DMS53 treated with DMSO at 0.1 percent for 48 hours (cell line): ENCODE measurements around the gene STRN4.

Experiments
- DNase-seq: peaks from one replicate; lab custom pipeline; 2025; ENCODE audit not compliant: unreplicated experiment; lab: John Stamatoyannopoulos, UW

Gene STRN4

DNA sequence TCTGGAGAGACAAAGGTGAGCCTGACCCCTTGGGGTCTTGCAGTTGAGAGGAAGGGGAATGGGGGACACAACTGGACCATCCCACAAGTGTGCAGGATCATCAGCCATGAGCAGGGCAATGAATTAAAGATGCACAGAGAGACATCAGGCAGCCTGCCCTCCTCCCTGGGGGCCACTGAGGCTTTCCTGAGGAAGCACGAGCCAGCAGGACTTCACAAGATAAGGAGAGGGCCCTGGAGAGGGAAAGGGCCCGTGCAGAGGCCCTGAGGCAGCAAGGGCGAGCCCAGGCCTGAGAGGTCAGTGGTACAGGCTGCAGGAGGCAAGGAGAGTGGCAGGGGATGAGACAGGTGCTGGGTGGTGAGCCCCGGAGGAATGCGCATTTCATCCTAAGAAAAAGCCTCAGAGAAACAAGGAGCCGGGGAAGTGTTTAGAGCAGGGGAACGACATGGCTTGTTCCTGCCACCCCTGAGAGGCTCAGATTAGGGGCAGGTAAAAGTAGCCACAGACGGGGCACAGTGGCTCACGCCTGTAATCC, 20.3 kb downstream of the STRN4 start:
- DNase-seq = no peak

DNA sequence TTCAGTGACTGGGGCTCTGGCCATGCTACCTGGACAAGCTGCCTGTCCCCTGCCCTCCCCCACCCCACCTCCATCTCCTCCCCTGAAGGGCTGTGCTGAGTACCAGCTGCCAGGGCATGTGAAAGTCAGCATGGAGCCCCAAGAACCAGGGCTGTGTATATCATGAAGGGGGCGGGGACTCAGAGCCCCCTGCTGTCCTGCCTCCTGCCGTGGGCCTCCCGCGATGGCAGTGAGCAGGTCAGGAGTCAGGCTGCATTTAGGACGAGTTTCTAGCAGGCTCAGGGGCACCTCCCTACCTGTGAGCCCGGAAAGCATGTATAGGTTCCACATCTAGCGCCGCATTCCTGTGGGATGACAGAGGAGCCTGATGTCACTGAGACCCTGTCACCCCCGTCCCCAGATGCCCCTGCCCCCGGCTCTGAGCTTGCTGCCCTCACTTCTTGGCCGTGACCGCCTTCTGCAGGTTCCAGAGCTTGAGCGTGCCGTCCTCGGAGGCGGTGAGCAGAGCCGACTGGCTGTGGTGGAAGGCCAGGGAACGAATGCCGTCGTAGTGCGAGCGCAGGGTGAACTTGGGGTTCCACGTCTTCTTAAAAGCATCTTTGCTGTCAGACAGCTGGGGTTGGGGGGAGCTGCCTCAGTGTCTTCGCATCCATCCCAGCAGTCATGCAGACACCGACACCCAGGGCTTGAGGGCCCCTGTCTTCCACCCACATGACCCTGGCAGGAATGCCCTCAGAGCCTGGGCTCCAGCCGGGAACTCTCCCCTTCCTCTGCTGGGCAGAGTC, 21.0 kb downstream of the STRN4 start:
- no peak for DNase-seq

DNA sequence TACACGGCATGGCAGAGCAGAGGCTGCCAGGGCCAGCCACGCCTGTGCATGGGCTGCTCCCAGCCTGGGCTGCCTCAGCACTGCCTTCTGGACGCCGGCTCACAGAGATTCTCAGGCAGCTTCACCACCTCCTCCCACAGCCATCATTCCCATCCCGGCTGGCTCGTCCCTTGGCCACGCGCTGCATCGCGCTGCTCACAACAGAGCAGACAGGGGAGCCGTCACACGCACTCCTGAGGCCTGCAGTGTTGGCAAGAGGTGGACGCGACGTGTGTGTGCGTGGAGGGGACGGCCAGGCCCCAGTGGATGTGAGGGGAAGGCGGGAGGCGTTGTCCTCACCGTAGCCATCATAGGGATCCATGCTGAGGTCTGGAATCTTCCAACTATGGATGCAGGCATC, 21.8 kb downstream of the STRN4 start:
- DNase-seq = no peak

- no peak for DNase-seq
Measured at GRCh38 chr19:46723471-46723870, 22.8 kb downstream of the STRN4 start.

- no peak for DNase-seq
Measured at GRCh38 chr19:46723023-46723461, 23.2 kb downstream of the STRN4 start.

- no peak for DNase-seq
Measured at GRCh38 chr19:46722421-46723022, 23.7 kb downstream of the STRN4 start.

DNA sequence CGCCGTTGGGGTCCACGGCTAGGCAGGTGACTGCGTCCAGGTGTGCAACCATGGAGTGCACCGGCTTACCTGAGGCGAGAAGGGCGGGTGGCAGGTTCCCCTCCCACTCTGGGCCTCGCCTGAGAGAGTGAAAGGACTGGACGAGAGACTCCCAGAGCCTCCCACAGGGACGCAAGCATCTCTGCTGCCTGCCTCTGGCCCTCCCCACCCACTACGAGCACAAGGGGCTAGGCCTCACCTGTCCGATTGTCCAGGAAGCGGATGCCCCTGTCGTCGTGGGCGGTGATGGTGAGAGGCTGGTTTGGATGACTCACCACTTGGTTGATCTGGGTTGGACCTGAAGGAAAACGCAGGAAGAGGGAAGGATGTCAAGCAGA, 24.3 kb downstream of the STRN4 start:
- no peak for DNase-seq

DNA sequence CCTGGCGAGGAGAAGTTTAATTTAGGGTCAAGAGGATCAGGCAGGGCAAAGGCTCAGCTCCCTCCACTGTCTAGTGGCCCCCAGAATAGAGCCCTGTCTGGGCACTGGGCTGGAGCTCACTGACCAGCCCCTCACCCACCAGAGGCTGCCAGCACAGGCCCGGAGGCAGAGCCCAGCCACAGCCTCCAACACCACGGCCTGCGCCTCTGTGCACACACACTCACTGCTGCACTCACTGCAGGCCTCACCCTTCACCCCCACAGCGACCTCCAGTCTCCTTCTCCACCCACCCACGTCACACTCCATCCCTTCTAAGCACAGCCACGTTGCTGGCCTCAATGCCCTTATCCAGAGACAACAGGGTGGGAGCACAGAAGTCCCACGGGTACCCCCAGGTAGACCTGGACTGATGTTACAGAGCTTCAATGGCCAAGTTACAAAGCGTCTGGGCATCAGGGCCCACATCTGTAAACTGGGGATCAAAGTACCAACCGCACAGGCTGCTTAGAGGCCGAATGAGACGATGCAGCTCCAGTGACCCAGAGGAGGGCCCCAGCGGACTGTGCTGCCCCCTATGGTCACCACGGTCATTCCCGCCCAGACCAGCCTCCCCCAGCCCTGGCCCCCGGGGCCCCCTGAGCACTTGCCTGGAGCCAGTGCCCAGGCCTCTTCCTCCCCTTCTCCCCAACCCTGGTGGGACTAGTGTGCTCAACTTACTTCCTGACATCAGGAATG, 24.8 kb downstream of the STRN4 start:
- no peak for DNase-seq

- no peak for DNase-seq
Measured at GRCh38 chr19:46720503-46721239, 25.6 kb downstream of the STRN4 start.

- no peak for DNase-seq
Measured at GRCh38 chr19:46719629-46720502, 26.4 kb downstream of the STRN4 start.

- DNase-seq = no peak
Measured at GRCh38 chr19:46718934-46719622, 27.2 kb downstream of the STRN4 start.

DNA sequence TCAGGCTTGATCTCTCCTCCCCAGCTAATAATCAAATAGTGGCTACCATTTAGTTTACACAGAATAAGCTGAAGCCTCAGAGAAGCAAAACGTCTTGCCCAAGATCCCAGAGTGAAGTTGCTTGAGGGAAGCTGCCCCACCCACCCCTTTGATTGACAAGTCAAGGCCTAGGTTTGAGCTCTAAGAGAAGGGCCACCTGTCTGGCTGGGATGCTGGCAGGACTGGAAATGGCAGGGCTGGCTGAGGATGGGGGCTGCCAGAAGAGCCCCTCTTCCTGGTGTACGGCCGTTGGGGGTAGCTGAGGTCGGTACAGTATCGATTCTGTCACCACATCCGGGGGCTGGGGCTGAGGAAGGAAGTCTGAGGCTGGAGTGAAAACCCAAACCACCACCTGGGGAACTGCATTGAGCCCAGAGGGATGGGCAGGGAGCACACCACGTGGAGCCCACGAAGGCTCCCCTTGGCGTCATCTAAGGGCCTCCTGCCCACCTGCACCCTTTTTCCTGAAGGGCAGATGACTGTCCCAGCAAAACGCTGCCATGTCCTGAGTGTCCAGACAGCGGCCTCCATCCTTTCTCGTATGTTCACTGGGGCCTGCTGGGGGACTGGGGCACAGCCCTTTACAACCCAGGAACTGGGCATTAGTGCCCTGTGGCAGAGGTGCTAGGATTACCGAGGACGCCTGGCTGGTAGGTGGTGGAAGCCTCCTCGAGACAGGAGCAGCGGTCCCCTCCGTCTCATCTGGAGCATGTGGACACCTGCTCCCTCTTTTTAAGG, 27.9 kb downstream of the STRN4 start:
- peak; percentile 35 for DNase-seq

GRCh38 chr19:46717716-46718143, 28.5 kb downstream of the STRN4 start:
- peak; percentile 14 for DNase-seq

DNA sequence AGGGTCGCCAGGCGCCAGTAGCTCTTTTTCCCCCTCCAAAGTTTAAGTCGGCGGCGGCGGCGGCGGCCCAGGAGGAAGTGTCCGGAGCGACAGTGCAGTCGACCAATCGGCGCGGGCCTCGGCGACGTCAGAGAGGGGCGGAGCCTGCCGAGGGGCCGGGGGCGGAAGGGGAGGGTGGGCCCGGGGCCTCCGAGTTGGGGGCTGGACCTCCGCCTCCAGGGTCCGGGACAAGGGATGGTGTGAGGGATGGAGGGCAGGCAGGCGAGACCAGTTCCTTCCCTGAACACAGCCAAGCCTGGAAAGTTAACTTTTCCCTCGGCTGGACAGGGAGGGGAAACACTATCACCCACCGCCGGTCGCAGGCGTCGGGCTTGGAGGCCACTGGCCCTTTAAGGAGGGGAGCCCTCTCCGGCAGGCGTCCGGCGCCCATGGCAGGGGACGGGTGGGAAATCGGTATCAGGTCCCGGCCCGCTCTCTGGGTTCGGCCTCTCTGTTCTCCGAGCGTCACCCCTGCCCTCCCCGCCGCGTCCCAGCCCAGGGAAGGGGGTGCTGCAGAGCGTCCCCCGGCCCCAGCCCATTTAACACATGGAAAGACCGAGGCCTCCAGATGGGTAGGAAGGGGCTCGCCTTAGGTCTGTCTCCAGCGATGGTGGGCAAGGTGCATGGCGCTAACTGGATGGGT, 29.1 kb downstream of the STRN4 start, which contains the start of gene PRKD2:
Gene PRKD2 (minus strand): TSS at position 81 of the 682 bp plus-strand sequence. CDS start 744 bp downstream, outside the sequence.
- DNase-seq = peak; percentile 39

GRCh38 chr19:46716672-46717033, 29.6 kb downstream of the STRN4 start:
- no peak for DNase-seq

GRCh38 chr19:46715975-46716671, 30.1 kb downstream of the STRN4 start:
- DNase-seq = no peak

DNA sequence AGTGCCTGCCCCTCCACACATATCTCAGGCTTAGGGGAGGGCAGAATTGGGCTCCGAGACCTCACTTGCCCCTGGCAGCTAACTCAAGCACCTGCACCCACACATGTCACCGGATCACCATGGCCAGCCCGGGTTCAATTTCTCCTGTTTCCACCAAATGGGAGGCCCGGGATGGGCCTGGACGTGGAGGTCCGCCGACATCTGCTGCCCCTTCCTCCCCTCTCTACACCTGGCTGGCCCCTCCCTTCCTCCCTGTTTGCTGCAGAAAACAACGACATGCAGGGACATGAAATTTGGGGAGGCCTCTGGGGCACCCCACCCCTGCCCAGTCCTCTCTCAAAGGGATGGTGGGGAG, 30.7 kb downstream of the STRN4 start:
- no peak for DNase-seq
